CD4-positive, alpha-beta T cell (primary cell): ENCODE results near the gene KLC3. TPM values are rescaled to one million over a fixed set of nuclear protein-coding genes. Genes with fewer than 3 reads are reported as not detected.

Experiments used
- ATAC-seq: fragments of 200-7000 bp; cut with Tn5 transposase; one replicate; pipeline ENCODE4 v1.10.0; 2022; ENCODE audit warnings: mild to moderate bottlenecking; ENCODE audit not compliant: poor library complexity
- CTCF ChIA-PET: fragments of 350-600 bp; sonication (Branson Sonifier 250); formaldehyde crosslinking; loops from one replicate; lab custom pipeline; 2021; ENCODE audit warnings: antibody characterized with exemption, inconsistent platforms; lab: Charles Lee
- POLR2A ChIA-PET: fragments of 350-600 bp; sonication (Branson Sonifier 250); formaldehyde crosslinking; loops from one replicate; lab custom pipeline; 2021; ENCODE audit warnings: antibody characterized with exemption, inconsistent platforms; lab: Charles Lee
- DNase-seq, 14 experiments: peaks; one replicate each; pipeline ENCODE4 v3.0.0-alpha.2; 2013 to 2020; ENCODE audit warnings: mixed read lengths in 2 of 14
- H3K27ac ChIP-seq, 2 donors: one replicate each; pipeline versions ENCODE4 v1.5.1 to v1.7.0; 2013; ENCODE audit warnings: low read length in 2 of 2, low read depth in 1 of 2, mild to moderate bottlenecking in 1 of 2
- H3K27me3 ChIP-seq, 2 experiments: 1 replicate in 1 of 2; 2 replicates in 1 of 2; pipeline versions ENCODE4 v1.6.1 to v1.7.0; 2013; ENCODE audit warnings: low read length in 2 of 2, control low read depth in 1 of 2, mild to moderate bottlenecking in 1 of 2, moderate library complexity in 1 of 2; ENCODE audit not compliant: insufficient read depth in 2 of 2, control insufficient read depth in 1 of 2
- H3K36me3 ChIP-seq: one replicate; pipeline ENCODE4 v1.6.1; 2013; ENCODE audit warnings: low read length, control low read depth; ENCODE audit not compliant: insufficient read depth
- H3K4me1 ChIP-seq: one replicate; pipeline ENCODE4 v1.6.1; 2013; ENCODE audit warnings: low read length, control low read depth; ENCODE audit not compliant: insufficient read depth
- H3K4me3 ChIP-seq: one replicate; pipeline ENCODE4 v1.5.1; 2013; ENCODE audit warnings: mild to moderate bottlenecking, low read length, moderate library complexity
- H3K9me3 ChIP-seq, 2 experiments: 1 replicate in 1 of 2; 2 replicates in 1 of 2; pipeline versions ENCODE4 v1.6.1 to v1.7.0; 2013; ENCODE audit warnings: low read length in 2 of 2, mild to moderate bottlenecking in 2 of 2, control low read depth in 1 of 2, moderate library complexity in 1 of 2; ENCODE audit not compliant: control insufficient read depth in 1 of 2, insufficient read depth in 1 of 2
- H3K27ac Mint-ChIP-seq: one replicate; pipeline ENCODE4 v1.8.0; 2020; ENCODE audit warnings: mixed read lengths
- H3K27me3 Mint-ChIP-seq: one replicate; pipeline ENCODE4 v1.8.0; 2021; ENCODE audit warnings: mixed read lengths
- H3K36me3 Mint-ChIP-seq: one replicate; pipeline ENCODE4 v1.8.0; 2021; ENCODE audit warnings: low read depth, mixed read lengths
- H3K4me1 Mint-ChIP-seq: one replicate; pipeline ENCODE4 v1.8.0; 2021; ENCODE audit warnings: low read depth, mixed read lengths
- H3K4me3 Mint-ChIP-seq: one replicate; pipeline ENCODE4 v1.8.0; 2020; ENCODE audit warnings: mild to moderate bottlenecking, mixed read lengths
- H3K9me3 Mint-ChIP-seq: one replicate; pipeline ENCODE4 v1.8.0; 2020; ENCODE audit warnings: mixed read lengths
- intact Hi-C, 2 experiments: fragments of 100-400 bp; cut with DNase I in 1 of 2; cut with micrococcal nuclease in 1 of 2; formaldehyde crosslinking; loops; one replicate each; pipeline versions ENCODE4 v1.15.1 to v1.9.0; 2023 to 2025; cut with DNase I, micrococcal nuclease
- total RNA-seq, 174 experiments: library from RNA in 2 of 174; stranded (reverse) in 2 of 174; gene quantifications; one replicate each; pipeline ENCODE4 v1.2.3 and lab custom pipeline; 2021 to 2026
- TF ChIP-seq, protein P1 (sequence below): fragments of 200-600 bp; IDR thresholded peaks from one replicate; pipeline ENCODE4 v1.8.0; 2022; ENCODE audit warnings: antibody characterized with exemption, mild to moderate bottlenecking

KLC3 gene
- total RNA-seq, 2 experiments from 2014 or later, result not detected

DNA sequence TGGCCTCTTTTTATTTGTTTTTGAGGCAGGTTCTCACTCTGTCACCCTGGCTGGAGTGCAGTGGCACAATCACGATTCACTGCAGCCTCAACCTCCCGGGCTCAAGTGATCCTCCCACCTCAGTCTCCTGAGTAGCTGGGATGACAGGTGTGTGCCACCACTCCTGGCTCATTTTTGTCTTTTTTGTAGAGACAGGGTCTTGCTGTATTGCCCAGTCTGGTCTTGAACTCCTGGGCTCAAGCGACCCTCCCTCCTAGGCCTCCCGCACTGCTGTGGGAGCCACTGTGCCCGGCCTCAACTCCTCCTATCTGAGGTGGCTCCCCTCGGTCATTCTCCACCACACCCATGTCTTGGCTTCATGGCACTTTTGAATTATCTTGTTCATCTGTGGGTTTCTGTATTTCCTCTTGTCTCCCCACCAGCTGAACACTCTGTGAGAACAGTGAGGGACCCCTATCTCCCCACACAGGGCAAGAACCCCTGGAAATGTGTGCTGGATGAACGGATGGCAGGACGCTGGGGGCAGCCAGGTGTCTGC, 25.8 kb upstream of the KLC3 start:
- no peak overlapping the region for H3K4me3 ChIP-seq
- intact Hi-C loops, result no loop called here
- Mint-ChIP-seq H3K4me1 (no peaks in the 10 kb centered on the region), H3K27ac (no peak overlapping the region), H3K9me3 (no peaks in the 10 kb centered on the region), H3K36me3 (no peaks in the 10 kb centered on the region), H3K4me3 (no peak overlapping the region), H3K27me3 (peaks cover 51% of the 10 kb centered on the region)
- H3K36me3 ChIP-seq, result no peaks in the 10 kb centered on the region
- peaks cover 0 to 6% of the 10 kb centered on the region in 2 experiments for H3K9me3 ChIP-seq
- no peak for DNase-seq
- TF ChIP-seq, protein P1, sequence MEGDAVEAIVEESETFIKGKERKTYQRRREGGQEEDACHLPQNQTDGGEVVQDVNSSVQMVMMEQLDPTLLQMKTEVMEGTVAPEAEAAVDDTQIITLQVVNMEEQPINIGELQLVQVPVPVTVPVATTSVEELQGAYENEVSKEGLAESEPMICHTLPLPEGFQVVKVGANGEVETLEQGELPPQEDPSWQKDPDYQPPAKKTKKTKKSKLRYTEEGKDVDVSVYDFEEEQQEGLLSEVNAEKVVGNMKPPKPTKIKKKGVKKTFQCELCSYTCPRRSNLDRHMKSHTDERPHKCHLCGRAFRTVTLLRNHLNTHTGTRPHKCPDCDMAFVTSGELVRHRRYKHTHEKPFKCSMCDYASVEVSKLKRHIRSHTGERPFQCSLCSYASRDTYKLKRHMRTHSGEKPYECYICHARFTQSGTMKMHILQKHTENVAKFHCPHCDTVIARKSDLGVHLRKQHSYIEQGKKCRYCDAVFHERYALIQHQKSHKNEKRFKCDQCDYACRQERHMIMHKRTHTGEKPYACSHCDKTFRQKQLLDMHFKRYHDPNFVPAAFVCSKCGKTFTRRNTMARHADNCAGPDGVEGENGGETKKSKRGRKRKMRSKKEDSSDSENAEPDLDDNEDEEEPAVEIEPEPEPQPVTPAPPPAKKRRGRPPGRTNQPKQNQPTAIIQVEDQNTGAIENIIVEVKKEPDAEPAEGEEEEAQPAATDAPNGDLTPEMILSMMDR, result no peak
- CTCF ChIA-PET, result no interaction called here
- no peaks in the 10 kb centered on the region for H3K4me1 ChIP-seq
- POLR2A ChIA-PET, result no interaction called here
- peaks cover 6 to 49% of the 10 kb centered on the region in 2 experiments for H3K27me3 ChIP-seq
- no peak overlapping the region for H3K27ac ChIP-seq
- ATAC-seq, result no peak

DNA sequence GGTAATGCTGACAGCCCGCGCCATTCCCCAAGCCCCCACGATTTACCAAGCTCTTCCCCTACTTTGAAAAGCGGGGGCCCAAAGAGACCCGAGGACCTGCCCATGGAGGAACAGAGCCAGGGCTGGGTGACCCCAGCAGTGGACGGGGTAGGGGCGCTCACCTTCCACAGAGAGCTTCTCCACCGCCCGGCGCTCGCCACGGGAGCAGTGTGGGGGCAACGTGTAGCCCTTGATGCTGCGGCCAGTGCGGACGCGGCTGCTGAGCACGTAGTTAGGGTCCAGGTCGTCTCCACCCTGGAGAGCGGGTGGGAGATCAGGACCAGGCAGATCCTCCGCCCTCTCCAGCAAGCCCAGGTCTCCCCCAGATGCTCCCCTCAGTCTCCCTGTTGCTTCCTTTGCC, 25.2 kb upstream of the KLC3 start:
- H3K36me3 Mint-ChIP-seq, result no peaks in the 10 kb centered on the region
- CTCF ChIA-PET, result no interaction called here
- H3K27ac ChIP-seq, result no peak overlapping the region
- DNase-seq (no peak), ATAC-seq (no peak)
- H3K4me3 Mint-ChIP-seq, result no peak overlapping the region
- H3K9me3 Mint-ChIP-seq, result no peaks in the 10 kb centered on the region
- H3K4me1 Mint-ChIP-seq, result no peaks in the 10 kb centered on the region
- no peaks in the 10 kb centered on the region for H3K36me3 ChIP-seq
- intact Hi-C loops, result no loop called here
- H3K9me3 ChIP-seq, result peaks cover 0 to 6% of the 10 kb centered on the region in 2 experiments
- H3K4me3 ChIP-seq, result no peak overlapping the region
- TF ChIP-seq, protein P1, result no peak
- no peak overlapping the region for H3K27ac Mint-ChIP-seq
- POLR2A ChIA-PET, result no interaction called here
- H3K27me3 ChIP-seq, result peaks cover 6 to 49% of the 10 kb centered on the region in 2 experiments
- peaks cover 51% of the 10 kb centered on the region for H3K27me3 Mint-ChIP-seq
- H3K4me1 ChIP-seq, result no peaks in the 10 kb centered on the region

DNA sequence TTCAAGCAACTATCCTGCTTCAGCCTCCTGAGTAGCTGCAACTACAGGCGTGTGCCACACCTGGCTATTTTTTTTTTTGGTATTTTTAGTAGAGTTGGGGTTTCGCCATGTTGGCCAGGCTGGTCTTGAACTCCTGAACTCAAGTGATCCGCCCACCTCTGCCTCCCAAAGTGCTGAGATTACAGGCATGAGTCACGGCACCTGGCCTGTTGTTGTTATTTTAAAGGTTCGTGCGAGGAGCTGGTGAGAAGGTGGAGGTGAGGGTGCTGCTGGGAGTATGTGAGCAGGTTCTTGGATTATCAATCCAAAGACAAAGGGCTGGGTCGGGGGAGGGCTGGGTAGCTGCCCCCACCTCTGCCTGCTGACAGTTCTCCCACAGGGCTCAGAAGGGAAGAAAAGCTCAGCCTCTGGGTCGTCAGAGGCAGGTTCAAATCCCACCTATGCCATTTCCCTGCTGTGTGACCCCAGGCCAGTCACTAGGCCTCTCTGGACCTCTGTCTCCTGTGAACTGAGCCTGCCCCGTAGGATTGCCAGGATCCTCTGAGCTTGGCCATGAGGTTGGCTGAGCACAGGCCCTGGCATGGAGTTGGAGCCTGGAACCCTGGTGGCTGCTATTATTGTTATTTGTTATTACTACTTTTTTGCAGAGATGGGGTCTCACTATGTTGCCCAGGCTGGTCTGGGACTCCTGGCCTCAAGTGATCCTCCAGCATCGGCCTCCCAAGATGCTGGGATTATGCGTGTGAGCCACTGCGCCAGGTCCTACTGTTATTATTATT, 19.4 kb upstream of the KLC3 start:
- no peak overlapping the region for H3K27ac Mint-ChIP-seq
- H3K9me3 Mint-ChIP-seq, result no peaks in the 10 kb centered on the region
- H3K36me3 Mint-ChIP-seq, result no peaks in the 10 kb centered on the region
- H3K27ac ChIP-seq, result no peak overlapping the region
- no peak overlapping the region for H3K4me3 Mint-ChIP-seq
- H3K36me3 ChIP-seq, result no peaks in the 10 kb centered on the region
- ChIA-PET CTCF (no interaction called here), POLR2A (no interaction called here)
- TF ChIP-seq, protein P1, result no peak
- intact Hi-C loops, result no loop called here
- H3K4me1 Mint-ChIP-seq, result no peaks in the 10 kb centered on the region
- H3K4me3 ChIP-seq, result no peak overlapping the region
- H3K4me1 ChIP-seq, result peaks cover 6% of the 10 kb centered on the region
- DNase-seq (no peak), ATAC-seq (no peak)
- peaks cover 0 to 11% of the 10 kb centered on the region in 2 experiments for H3K9me3 ChIP-seq
- peaks cover 19 to 57% of the 10 kb centered on the region in 2 experiments for H3K27me3 ChIP-seq
- H3K27me3 Mint-ChIP-seq, result peaks cover 39% of the 10 kb centered on the region
